Ascending aorta (tissue), 2 donors: ENCODE results near the gene TTLL9. TPM values are rescaled to one million over a fixed set of nuclear protein-coding genes. Genes with fewer than 3 reads are reported as not detected.

Experiments used
- DNase-seq, 2 donors: peaks; one replicate each; pipeline ENCODE4 v3.0.0-alpha.2; 2019; ENCODE audit warnings: low spot score in 2 of 2
- H3K27ac ChIP-seq, 2 donors: fragments of 200-600 bp; sonication (generic); one replicate each; pipeline ENCODE4 v1.5.1; 2016 to 2017; ENCODE audit warnings: mild to moderate bottlenecking in 1 of 2
- H3K27me3 ChIP-seq: fragments of 200-600 bp; sonication (generic); one replicate; pipeline ENCODE4 v1.5.1; 2017
- H3K36me3 ChIP-seq, 2 donors: fragments of 200-600 bp; sonication (generic); one replicate each; pipeline ENCODE4 v1.5.1; 2016
- H3K4me1 ChIP-seq, 2 donors: fragments of 200-600 bp; sonication (generic); one replicate each; pipeline ENCODE4 v1.5.1; 2016 to 2017; ENCODE audit warnings: mild to moderate bottlenecking in 1 of 2
- H3K4me3 ChIP-seq, 2 donors: fragments of 200-600 bp; sonication (generic); one replicate each; pipeline ENCODE4 v1.5.1; 2016 to 2017; ENCODE audit warnings: mild to moderate bottlenecking in 1 of 2
- H3K9me3 ChIP-seq, 2 donors: fragments of 200-600 bp; sonication (generic); one replicate each; pipeline ENCODE4 v1.5.1; 2016
- intact Hi-C: fragments of 100-400 bp; cut with DNase I; formaldehyde crosslinking; loops from one replicate; pipeline ENCODE4 v1.15.1; 2023
- total RNA-seq: library from RNA; depleted of rRNA; stranded (reverse); fragments of >200 nt; gene quantifications from one replicate; pipeline ENCODE4 v1.1.0, GENCODE V29; 2016
- TF ChIP-seq, protein P1 (sequence below), 3 experiments: fragments of 200-600 bp in 2 of 3; fragments of 450-650 bp in 1 of 3; sonication (generic) in 2 of 3; IDR thresholded peaks; one replicate each; pipeline ENCODE4 v1.5.1; 2016 to 2019; ENCODE audit warnings: antibody characterized with exemption in 3 of 3, mild to moderate bottlenecking in 1 of 3, moderate library complexity in 1 of 3

TTLL9 gene
- total RNA-seq, 1 donor from 2014 or later: not detected

DNA sequence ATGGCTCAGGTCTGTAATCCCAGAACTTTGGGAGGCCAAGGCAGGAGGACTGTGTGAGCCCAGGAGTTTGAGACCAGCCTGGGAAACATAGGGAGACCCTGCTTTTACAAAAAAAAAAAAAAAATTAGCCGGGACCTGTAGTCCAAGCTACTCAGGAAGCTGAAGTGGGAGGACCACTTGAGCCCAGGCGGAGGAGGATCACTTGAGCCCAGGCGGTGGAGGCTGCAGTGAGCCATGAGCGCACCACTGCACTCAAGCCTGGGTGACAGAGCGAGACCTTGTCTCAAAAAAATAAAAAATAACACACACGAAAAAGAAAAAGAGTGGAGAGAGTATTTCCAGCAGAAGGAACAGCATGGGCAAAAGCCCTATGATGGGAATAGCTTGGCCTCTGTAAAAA is 2.0 kb downstream of the TTLL9 start:
- Histone ChIP-seq H3K27ac (no peak overlapping the region), H3K4me3 (no peak overlapping the region), H3K36me3 (no peaks in the 10 kb centered on the region), H3K27me3 (no peaks in the 10 kb centered on the region), H3K4me1 (peaks cover 5 to 21% of the 10 kb centered on the region in 2 donors), H3K9me3 (no peaks in the 10 kb centered on the region)
- TF ChIP-seq, protein P1, sequence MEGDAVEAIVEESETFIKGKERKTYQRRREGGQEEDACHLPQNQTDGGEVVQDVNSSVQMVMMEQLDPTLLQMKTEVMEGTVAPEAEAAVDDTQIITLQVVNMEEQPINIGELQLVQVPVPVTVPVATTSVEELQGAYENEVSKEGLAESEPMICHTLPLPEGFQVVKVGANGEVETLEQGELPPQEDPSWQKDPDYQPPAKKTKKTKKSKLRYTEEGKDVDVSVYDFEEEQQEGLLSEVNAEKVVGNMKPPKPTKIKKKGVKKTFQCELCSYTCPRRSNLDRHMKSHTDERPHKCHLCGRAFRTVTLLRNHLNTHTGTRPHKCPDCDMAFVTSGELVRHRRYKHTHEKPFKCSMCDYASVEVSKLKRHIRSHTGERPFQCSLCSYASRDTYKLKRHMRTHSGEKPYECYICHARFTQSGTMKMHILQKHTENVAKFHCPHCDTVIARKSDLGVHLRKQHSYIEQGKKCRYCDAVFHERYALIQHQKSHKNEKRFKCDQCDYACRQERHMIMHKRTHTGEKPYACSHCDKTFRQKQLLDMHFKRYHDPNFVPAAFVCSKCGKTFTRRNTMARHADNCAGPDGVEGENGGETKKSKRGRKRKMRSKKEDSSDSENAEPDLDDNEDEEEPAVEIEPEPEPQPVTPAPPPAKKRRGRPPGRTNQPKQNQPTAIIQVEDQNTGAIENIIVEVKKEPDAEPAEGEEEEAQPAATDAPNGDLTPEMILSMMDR (IDR thresholded peaks at IDR 0.05): no peak
- intact Hi-C loops: loop anchor here (5.0 to 10.0 kb wide), 2 partner anchors 80 to 332 kb away; partner anchors contain the start of genes PDRG1, PLAGL2 and POFUT1
- no peak for DNase-seq

DNA sequence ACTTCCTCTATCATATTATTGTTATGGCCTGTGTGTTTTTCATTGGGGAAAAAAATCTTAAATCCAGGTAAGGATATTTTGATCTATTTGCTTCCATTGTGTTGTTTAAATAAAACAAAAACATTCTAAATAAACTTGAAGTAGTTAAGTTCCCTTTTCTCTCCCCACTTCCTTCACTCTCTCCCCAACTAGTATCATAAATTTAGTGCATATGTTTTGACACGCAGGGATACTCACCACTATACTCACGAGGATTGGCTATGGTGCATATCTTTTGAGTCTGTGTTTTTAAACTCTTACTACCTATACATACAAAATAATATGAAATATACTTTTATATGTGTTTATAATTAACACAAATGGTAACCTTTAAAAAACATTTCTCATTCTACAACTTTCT is 5.2 kb downstream of the TTLL9 start:
- H3K4me3 ChIP-seq: no peak overlapping the region
- H3K27me3 ChIP-seq: no peaks in the 10 kb centered on the region
- H3K4me1 ChIP-seq: peaks cover 0 to 9% of the 10 kb centered on the region in 2 donors
- TF ChIP-seq, protein P1 (IDR thresholded peaks at IDR 0.05): no peak
- H3K9me3 ChIP-seq: no peaks in the 10 kb centered on the region
- no peak for DNase-seq
- no peaks in the 10 kb centered on the region for H3K36me3 ChIP-seq
- H3K27ac ChIP-seq: no peak overlapping the region
- intact Hi-C loops: loop anchor here (10.0 kb wide), 1 partner anchor 329 kb away; the partner anchor contains the start of genes PLAGL2 and POFUT1

DNA sequence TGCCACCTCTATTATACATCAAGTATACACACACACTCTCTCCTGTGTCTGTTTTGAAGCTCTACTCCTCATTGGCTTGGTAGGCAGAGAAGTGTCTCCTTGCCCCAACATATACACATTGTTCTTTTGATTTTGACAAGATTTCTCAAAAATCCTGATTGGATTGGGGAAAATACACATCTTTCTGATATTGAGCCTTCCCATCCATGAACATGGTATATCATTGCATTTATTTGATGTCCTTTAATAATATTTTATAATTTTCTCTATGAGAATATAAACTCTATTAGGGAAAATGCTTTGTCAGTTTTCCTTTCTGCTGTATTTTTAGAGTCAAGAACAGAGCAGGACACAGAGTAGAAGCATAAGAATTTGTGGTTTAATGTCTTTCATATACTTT is 7.2 kb downstream of the TTLL9 start:
- TF ChIP-seq, protein P1 (IDR thresholded peaks at IDR 0.05): no peak
- Histone ChIP-seq H3K4me3 (no peak overlapping the region), H3K27ac (no peak overlapping the region), H3K27me3 (no peaks in the 10 kb centered on the region), H3K4me1 (peaks cover 0 to 4% of the 10 kb centered on the region in 2 donors), H3K36me3 (no peaks in the 10 kb centered on the region), H3K9me3 (no peaks in the 10 kb centered on the region)
- DNase-seq: no peak
- intact Hi-C loops: loop anchor here (2.0 to 10.0 kb wide), 2 partner anchors 231 to 327 kb away; partner anchors contain the start of genes PLAGL2, POFUT1 and TM9SF4

DNA sequence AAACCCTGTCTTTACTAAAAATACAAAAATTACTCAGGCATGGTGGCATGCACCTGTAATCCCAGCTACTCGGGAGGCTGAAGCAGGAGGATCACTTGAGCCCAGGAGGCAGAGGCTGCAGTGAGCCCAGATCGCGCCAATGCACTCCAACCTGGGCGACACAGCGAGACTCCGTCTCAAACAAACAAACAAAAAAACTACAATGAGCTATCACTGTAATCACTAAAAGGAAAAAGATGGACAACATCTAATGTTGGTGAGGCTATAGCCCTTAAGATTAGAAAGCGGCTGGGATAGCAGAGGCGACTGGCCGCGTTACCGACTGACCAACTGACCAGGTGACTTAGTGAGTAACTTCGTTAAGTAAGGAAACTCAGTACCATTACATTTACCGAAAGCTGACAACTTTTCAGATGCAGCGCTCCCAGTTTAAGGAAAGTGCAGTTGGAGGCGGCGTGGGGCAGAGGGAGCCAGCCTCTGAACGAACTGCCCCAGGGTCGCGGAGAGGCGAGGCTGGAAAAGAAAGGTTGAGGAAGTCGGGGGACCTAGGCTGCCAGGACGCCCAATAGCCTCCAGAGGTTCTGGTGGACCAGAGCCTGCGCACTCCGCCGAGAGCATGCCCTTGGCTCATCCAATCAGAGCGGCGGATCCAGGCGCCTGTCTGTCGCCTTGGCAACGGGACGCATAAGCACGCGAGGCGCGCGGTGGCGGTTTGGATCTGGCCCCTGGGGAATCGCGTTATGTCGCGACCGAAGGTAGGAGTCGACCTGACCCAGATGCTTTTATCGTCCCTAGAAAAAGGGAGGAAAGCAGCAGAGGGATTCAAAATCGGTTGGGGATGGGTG is 8.9 kb downstream of the TTLL9 start:
- Histone ChIP-seq H3K4me1 (peaks cover 0 to 4% of the 10 kb centered on the region in 2 donors), H3K9me3 (no peaks in the 10 kb centered on the region), H3K27me3 (no peaks in the 10 kb centered on the region), H3K27ac (peak overlapping the region; percentile 59 to 76), H3K4me3 (peak overlapping the region; percentile 62 to 63), H3K36me3 (no peaks in the 10 kb centered on the region)
- DNase-seq: peak; percentile 87 to 98
- intact Hi-C loops: loop anchor here (1.0 to 10.0 kb wide), 3 partner anchors 9 to 325 kb away; partner anchors contain the start of genes DUSP15, PLAGL2, POFUT1 and TM9SF4
- TF ChIP-seq, protein P1 (IDR thresholded peaks at IDR 0.05): peak in 1 of 3 experiments; percentile 16

DNA sequence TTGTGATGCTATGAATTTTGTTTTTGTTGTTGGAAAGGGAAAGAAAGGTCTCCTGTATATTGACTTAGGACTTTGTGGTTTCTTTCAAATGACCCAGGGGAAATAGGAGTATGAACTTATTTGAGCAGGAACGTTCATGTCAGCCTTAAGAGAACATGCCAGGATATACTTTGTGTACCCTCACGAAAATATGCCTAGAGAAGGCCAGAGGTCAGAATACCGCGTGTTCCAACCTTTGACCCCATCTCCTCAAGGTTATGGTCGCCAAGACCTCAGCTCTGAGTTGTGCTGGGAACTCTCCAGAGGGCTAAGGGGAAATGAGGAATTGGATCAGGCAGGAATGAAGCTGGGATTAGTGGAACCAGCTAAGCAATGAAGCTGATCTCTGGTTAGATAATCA is 11.5 kb downstream of the TTLL9 start:
- H3K4me1 ChIP-seq: peaks cover 0 to 4% of the 10 kb centered on the region in 2 donors
- no peak overlapping the region for H3K27ac ChIP-seq
- TF ChIP-seq, protein P1 (IDR thresholded peaks at IDR 0.05): no peak
- intact Hi-C loops: no loop called here
- no peak overlapping the region for H3K4me3 ChIP-seq
- H3K36me3 ChIP-seq: no peaks in the 10 kb centered on the region
- DNase-seq: no peak
- no peaks in the 10 kb centered on the region for H3K27me3 ChIP-seq
- no peaks in the 10 kb centered on the region for H3K9me3 ChIP-seq
